Peyer's patch (tissue), 4 donors: ENCODE results near the gene CPSF4L.
"Not testable (repeated sequence)": the region's sequence is repeated elsewhere in the genome, so short reads cannot be mapped to it uniquely, and the experiment has no call there.

ENCODE experiments used
- CTCF ChIP-seq, 6 experiments: fragments of 450-650 bp in 4 of 6; fragments of 200-600 bp in 2 of 6; sonication (generic) in 1 of 6; IDR thresholded peaks; one replicate each; pipeline ENCODE4 v1.5.1; 2017 to 2019; ENCODE audit warnings: antibody characterized with exemption in 6 of 6, mild to moderate bottlenecking in 3 of 6, moderate library complexity in 1 of 6
- POLR2A ChIP-seq, 2 donors: fragments of 450-650 bp; IDR thresholded peaks; one replicate each; pipeline ENCODE4 v1.5.1; 2017; ENCODE audit warnings: antibody characterized with exemption in 2 of 2, mild to moderate bottlenecking in 2 of 2, moderate library complexity in 2 of 2

- not testable (repeated sequence) for TF ChIP-seq CTCF, POLR2A (IDR thresholded peaks at IDR 0.05)
Measured at GRCh38 chr17:73264448-73264847, 2.8 kb upstream of the CPSF4L start.
